Karpas-422 (cell line): ENCODE measurements around the gene PRIM2. TPM values are rescaled to one million over a fixed set of nuclear protein-coding genes. Genes with fewer than 3 reads are reported as not detected.
"Not testable (repeated sequence)": the region's sequence is repeated elsewhere in the genome, so short reads cannot be mapped to it uniquely, and the experiment has no call there.

Experiments used
- DNase-seq: peaks from one replicate; pipeline ENCODE4 v3.0.0-alpha.2; 2015
- H2AFZ ChIP-seq: fragments of 200-600 bp; sonication (generic); 2 replicates; pipeline ENCODE4 v1.6.1; 2014; ENCODE audit warnings: antibody characterized with exemption, low read length, mixed read lengths
- H3K27ac ChIP-seq: fragments of 200-600 bp; sonication (generic); 2 replicates; pipeline ENCODE4 v1.5.1; 2014; ENCODE audit warnings: mild to moderate bottlenecking, low read length, moderate library complexity
- H3K27me3 ChIP-seq: fragments of 200-600 bp; sonication (generic); 2 replicates; pipeline ENCODE4 v1.6.1; 2014; ENCODE audit warnings: low read length, mixed read lengths
- H3K36me3 ChIP-seq: fragments of 200-600 bp; sonication (generic); 2 replicates; pipeline ENCODE4 v1.6.1; 2014; ENCODE audit warnings: low read length, mixed read lengths; ENCODE audit not compliant: insufficient read depth
- H3K4me1 ChIP-seq: fragments of 200-600 bp; sonication (generic); 2 replicates; pipeline ENCODE4 v1.6.1; 2014; ENCODE audit warnings: mild to moderate bottlenecking, low read length, mixed read lengths
- H3K4me2 ChIP-seq: fragments of 200-600 bp; sonication (generic); 2 replicates; pipeline ENCODE4 v1.6.1; 2014; ENCODE audit warnings: low read length, low read depth, mild to moderate bottlenecking; ENCODE audit not compliant: poor library complexity, severe bottlenecking
- H3K4me3 ChIP-seq: fragments of 200-600 bp; sonication (generic); 2 replicates; pipeline ENCODE4 v1.5.1; 2014; ENCODE audit warnings: mild to moderate bottlenecking, antibody characterized with exemption, low read length, mixed read lengths
- H3K79me2 ChIP-seq: fragments of 200-600 bp; sonication (generic); 2 replicates; pipeline ENCODE4 v1.6.1; 2014; ENCODE audit warnings: mild to moderate bottlenecking, low read length, mixed read lengths
- H3K9ac ChIP-seq: fragments of 200-600 bp; sonication (generic); 2 replicates; pipeline ENCODE4 v1.6.0; 2014; ENCODE audit warnings: low read length
- H3K9me2 ChIP-seq: fragments of 200-600 bp; sonication (generic), shearing (Covaris generic); replicated peaks from 2 replicates; pipeline ENCODE4 v1.6.0; 2014; ENCODE audit warnings: mild to moderate bottlenecking, low read length, moderate library complexity; ENCODE audit not compliant: insufficient read depth
- H3K9me3 ChIP-seq: fragments of 300-700, 200-600 bp; sonication (generic); 2 replicates; pipeline ENCODE4 v1.6.1; 2014; ENCODE audit warnings: low read length, mixed read lengths
- H4K20me1 ChIP-seq: fragments of 200-600 bp; sonication (generic); 2 replicates; pipeline ENCODE4 v1.6.1; 2014; ENCODE audit warnings: mild to moderate bottlenecking, antibody characterized with exemption, low read length, low read depth; ENCODE audit not compliant: insufficient read depth
- total RNA-seq: library from RNA; depleted of rRNA; stranded (reverse); fragments of >200 nt; shearing (Covaris generic); gene quantifications from 2 replicates; pipeline ENCODE4 v1.2.3, GENCODE V29; 2014; ENCODE audit warnings: low replicate concordance

Gene PRIM2
- total RNA-seq, 1 experiment from 2014 or later = 49.1 TPM

DNA sequence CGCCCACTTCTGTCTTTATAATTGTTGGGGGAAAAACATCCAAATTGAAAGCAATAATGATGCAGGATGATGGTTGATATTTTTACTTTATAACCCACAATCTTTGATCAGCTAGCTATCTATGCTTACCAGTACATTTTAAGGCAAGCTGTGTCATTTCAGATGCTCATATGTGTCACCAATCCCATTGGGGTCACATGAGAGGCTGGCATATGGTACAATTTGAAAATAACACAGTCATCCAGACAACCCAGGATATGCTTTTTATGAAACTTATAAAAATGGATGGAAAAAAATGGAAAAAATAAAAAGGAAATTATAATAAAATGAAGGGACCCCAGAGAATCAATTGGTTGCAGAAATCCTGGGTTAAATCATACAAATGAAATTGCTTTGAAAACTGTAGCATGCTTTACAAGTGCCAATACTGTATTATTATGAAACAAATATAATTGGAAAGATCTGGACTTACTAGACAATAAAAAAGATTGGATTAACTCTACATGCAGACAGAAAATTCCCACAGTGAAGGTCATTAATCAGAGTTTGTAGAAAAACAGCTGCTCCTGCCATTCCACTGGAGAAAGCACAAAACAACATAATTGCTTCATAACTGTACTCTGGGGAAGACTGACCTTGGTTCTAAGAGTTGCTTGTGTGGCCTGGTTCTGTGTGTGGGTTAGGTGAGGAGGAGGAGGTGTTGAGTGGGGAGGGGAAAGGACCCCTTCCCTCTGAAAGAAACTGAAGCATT is 13.3 kb upstream of the PRIM2 start:
- Histone ChIP-seq H3K36me3 (no peaks in the 10 kb centered on the region), H3K9me2 (no peaks in the 10 kb centered on the region), H3K9ac (no peak overlapping the region), H3K27ac (no peak overlapping the region), H3K4me3 (no peak overlapping the region), H3K9me3 (no peaks in the 10 kb centered on the region), H2AFZ (no peak overlapping the region), H4K20me1 (no peaks in the 10 kb centered on the region), H3K4me2 (no peak overlapping the region), H3K79me2 (no peaks in the 10 kb centered on the region), H3K27me3 (no peaks in the 10 kb centered on the region), H3K4me1 (no peaks in the 10 kb centered on the region)
- DNase-seq = peak; percentile 20

DNA sequence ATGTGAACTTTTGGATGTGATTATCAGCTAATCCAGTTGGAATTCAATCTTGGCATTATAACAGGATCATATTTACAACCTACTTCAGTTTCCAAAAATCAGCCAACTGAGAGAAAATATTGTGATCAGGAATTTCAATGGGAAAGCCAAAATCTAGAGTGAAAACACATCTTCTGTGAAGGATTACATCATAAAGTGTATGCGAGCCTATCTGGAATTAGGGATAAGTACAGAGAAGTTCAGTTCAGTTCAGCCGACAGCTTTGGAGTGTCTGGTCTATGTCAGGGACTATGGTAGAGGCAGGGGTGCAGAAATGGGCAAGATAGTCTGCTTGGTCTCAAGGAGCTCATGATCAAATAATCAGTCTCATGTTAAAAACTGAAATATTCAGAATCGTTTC is 12.3 kb upstream of the PRIM2 start:
- DNase-seq = no peak
- H3K27ac ChIP-seq = no peak overlapping the region
- H3K4me2 ChIP-seq = no peak overlapping the region
- no peaks in the 10 kb centered on the region for H3K9me3 ChIP-seq
- H3K9me2 ChIP-seq = no peaks in the 10 kb centered on the region
- H2AFZ ChIP-seq = no peak overlapping the region
- no peaks in the 10 kb centered on the region for H3K27me3 ChIP-seq
- H3K9ac ChIP-seq = no peak overlapping the region
- no peaks in the 10 kb centered on the region for H3K79me2 ChIP-seq
- no peaks in the 10 kb centered on the region for H4K20me1 ChIP-seq
- no peaks in the 10 kb centered on the region for H3K4me1 ChIP-seq
- no peak overlapping the region for H3K4me3 ChIP-seq
- no peaks in the 10 kb centered on the region for H3K36me3 ChIP-seq

DNA sequence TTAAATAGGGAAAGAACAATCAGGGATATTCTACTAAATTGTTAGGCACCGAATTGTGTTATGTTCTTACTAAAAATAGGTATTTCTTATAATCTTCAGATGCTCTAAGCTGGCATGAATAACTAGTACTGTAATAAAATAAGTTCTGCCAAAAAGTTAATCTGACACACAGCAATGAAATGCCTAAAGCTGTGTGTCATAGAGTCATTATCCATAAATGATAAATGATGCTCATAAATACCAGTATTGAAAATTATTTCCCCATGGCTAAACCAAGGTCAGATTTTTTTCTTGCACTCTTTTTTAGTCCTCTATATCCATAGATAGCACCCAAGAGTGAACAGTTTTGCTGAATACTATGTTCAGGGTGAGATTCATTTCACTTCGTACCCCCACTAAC is 11.7 kb upstream of the PRIM2 start:
- Histone ChIP-seq H3K4me3 (no peak overlapping the region), H3K79me2 (no peaks in the 10 kb centered on the region), H2AFZ (no peak overlapping the region), H3K27ac (no peak overlapping the region), H3K27me3 (no peaks in the 10 kb centered on the region), H3K4me1 (no peaks in the 10 kb centered on the region), H4K20me1 (no peaks in the 10 kb centered on the region), H3K9ac (no peak overlapping the region), H3K9me3 (no peaks in the 10 kb centered on the region), H3K4me2 (no peak overlapping the region), H3K9me2 (no peaks in the 10 kb centered on the region), H3K36me3 (no peaks in the 10 kb centered on the region)
- peak; percentile 11 for DNase-seq

DNA sequence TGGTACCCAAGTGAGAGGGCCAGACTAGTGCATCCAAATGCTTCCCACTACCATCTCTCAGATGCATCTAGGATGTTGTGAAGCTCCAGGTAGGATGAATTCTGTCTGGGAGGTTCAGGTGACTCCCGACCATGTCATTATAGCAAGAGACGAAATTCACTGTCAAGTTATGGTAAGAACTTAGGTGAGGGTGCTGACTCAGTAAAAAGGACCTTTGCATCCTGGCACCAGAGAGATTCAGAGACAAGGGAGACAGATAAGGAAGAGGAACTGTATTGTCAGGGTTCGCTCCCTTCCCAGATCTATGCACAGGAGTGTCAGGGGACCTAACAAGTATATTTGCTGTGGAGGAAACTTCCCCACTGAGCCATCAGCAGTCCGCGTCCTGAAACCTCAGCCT is 11.2 kb upstream of the PRIM2 start:
- no peaks in the 10 kb centered on the region for H3K79me2 ChIP-seq
- H4K20me1 ChIP-seq = no peaks in the 10 kb centered on the region
- no peaks in the 10 kb centered on the region for H3K27me3 ChIP-seq
- H3K4me1 ChIP-seq = no peaks in the 10 kb centered on the region
- H2AFZ ChIP-seq = no peak overlapping the region
- no peaks in the 10 kb centered on the region for H3K9me2 ChIP-seq
- no peaks in the 10 kb centered on the region for H3K36me3 ChIP-seq
- DNase-seq = peak; percentile 33
- no peak overlapping the region for H3K4me3 ChIP-seq
- H3K4me2 ChIP-seq = no peak overlapping the region
- H3K9me3 ChIP-seq = no peaks in the 10 kb centered on the region
- no peak overlapping the region for H3K27ac ChIP-seq
- H3K9ac ChIP-seq = no peak overlapping the region

DNA sequence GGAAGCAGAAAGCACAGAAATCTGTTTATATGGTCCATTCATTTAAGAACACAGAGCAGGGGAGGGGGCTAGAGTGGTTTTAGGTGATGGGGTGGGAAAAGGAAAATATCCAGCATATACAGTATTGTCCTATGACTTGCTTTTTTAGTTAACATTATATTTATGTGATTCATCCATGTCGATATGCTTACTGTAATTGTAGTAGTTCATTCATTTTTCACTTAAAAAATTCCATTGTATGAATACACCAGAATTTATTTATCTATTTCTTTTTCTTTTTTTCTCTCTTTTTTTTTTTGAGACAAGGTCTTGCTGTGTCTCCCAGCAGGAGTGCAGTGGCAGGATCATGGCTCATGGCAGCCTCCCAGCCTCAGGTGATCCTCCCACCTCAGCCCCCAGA is 9.6 kb upstream of the PRIM2 start:
- H3K9ac ChIP-seq = no peak overlapping the region
- H3K27me3 ChIP-seq = no peaks in the 10 kb centered on the region
- no peak overlapping the region for H2AFZ ChIP-seq
- no peaks in the 10 kb centered on the region for H4K20me1 ChIP-seq
- no peak overlapping the region for H3K27ac ChIP-seq
- no peaks in the 10 kb centered on the region for H3K36me3 ChIP-seq
- no peaks in the 10 kb centered on the region for H3K4me1 ChIP-seq
- no peaks in the 10 kb centered on the region for H3K9me2 ChIP-seq
- H3K79me2 ChIP-seq = no peaks in the 10 kb centered on the region
- peak; percentile 14 for DNase-seq
- H3K4me2 ChIP-seq = no peak overlapping the region
- H3K4me3 ChIP-seq = no peak overlapping the region
- no peaks in the 10 kb centered on the region for H3K9me3 ChIP-seq

DNA sequence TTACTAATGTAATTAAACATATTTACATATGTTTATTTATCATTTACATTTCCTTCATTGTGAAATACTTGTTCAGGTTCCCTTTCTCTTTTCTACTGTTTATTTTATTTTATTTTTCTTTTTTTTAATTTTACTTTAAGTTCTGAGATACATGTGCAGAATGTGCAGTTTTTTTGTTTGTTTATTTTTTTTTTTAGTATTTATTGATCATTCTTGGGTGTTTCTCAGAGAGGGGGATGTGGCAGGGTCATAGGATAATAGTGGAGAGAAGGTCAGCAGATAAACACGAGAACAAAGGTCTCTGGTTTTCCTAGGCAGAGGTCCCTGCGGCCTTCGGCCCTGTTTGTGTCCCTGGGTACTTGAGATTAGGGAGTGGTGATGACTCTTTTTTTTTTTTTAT is 8.7 kb upstream of the PRIM2 start:
- not testable (repeated sequence) for H2AFZ ChIP-seq, H3K4me1 ChIP-seq, H3K9ac ChIP-seq, H4K20me1 ChIP-seq, H3K27me3 ChIP-seq, H3K9me2 ChIP-seq, DNase-seq, H3K9me3 ChIP-seq, H3K79me2 ChIP-seq, H3K4me3 ChIP-seq, H3K27ac ChIP-seq, H3K36me3 ChIP-seq, H3K4me2 ChIP-seq

DNA sequence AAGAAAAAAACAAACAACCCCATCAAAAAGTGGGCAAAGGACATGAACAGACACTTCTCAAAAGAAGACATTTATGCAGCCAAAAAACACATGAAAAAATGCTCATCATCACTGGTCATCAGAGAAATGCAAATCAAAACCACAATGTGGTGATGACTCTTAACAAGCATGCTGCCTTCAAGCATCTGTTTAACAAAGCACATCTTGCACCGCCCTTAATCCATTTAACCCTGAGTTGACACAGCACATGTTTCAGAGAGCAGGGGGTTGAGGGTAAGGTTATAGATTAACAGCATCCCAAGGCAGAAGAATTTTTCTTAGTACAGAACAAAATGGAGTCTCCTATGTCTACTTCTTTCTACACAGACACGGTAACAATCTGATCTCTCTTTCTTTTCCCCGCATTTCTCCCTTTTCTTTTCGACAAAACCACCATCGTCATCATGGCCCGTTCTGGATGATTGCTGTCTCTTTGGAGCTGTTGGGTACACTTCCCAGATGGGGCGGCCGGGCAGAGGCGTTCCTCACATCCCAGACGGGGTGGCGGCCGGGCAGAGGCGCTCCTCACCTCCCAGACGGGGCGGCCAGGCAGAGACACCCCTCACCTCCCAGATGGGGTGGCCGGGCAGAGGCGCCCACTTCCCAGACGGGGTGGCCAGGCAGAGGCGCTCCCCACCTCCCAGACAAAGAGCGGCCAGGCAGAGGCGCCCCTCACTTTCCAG is 7.2 kb upstream of the PRIM2 start:
- H4K20me1 ChIP-seq, H3K9ac ChIP-seq, H2AFZ ChIP-seq, H3K4me1 ChIP-seq, H3K36me3 ChIP-seq, H3K9me3 ChIP-seq, H3K4me3 ChIP-seq, H3K27me3 ChIP-seq, H3K4me2 ChIP-seq, H3K27ac ChIP-seq, H3K79me2 ChIP-seq, DNase-seq, H3K9me2 ChIP-seq: not testable (repeated sequence)

DNA sequence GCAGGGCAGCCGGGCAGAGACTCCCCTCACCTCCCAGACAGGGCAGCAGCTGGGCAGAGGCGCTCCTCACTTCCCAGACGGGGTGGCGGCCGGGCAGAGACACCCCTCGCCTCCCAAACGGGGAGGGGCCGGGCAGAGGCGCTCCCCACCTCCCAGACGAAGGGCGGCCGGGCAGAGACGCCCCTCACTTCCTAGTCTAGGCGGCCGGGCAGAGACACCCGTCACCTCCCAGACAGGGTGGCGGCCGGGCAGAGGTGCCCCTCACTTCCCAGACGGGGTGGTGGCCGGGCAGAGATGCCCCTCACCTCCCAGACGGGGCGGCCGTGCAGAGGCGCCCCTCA is 6.6 kb upstream of the PRIM2 start:
- no peak overlapping the region for H3K4me3 ChIP-seq
- H3K27me3 ChIP-seq = no peaks in the 10 kb centered on the region
- H3K79me2 ChIP-seq = no peaks in the 10 kb centered on the region
- no peak overlapping the region for H3K4me2 ChIP-seq
- no peaks in the 10 kb centered on the region for H4K20me1 ChIP-seq
- H3K4me1 ChIP-seq = peaks cover under 1% of the 10 kb centered on the region; the same call in 1 of the 2 replicates
- no peaks in the 10 kb centered on the region for H3K36me3 ChIP-seq
- no peak overlapping the region for H2AFZ ChIP-seq
- peak; percentile 6 for DNase-seq
- no peak overlapping the region for H3K9ac ChIP-seq
- H3K27ac ChIP-seq = no peak overlapping the region
- H3K9me2 ChIP-seq = no peaks in the 10 kb centered on the region
- H3K9me3 ChIP-seq = no peaks in the 10 kb centered on the region
